HG03558 (cell line): ENCODE data around the gene OVOL1.

ENCODE experiments used
- ATAC-seq: cut with Tn5 transposase; IDR thresholded peaks from one replicate; pipeline ENCODE4 v1.9.1; 2021; ENCODE audit warnings: moderate number of reproducible peaks; ENCODE audit not compliant: unreplicated experiment; ENCODE audit errors: extremely low read depth

The OVOL1 gene

GRCh38 chr11:65790104-65790901 is 3.4 kb downstream of the OVOL1 start:
- ATAC-seq: no peak

GRCh38 chr11:65790902-65791650 is 4.2 kb downstream of the OVOL1 start:
- ATAC-seq: no peak

- no peak for ATAC-seq
Observed at GRCh38 chr11:65791719-65792213, 4.9 kb downstream of the OVOL1 start.

GRCh38 chr11:65792456-65792855 is 5.6 kb downstream of the OVOL1 start:
- ATAC-seq: no peak

GRCh38 chr11:65793144-65793581 is 6.3 kb downstream of the OVOL1 start:
- no peak for ATAC-seq

GRCh38 chr11:65793625-65794400 is 7.0 kb downstream of the OVOL1 start:
- ATAC-seq: no peak

GRCh38 chr11:65794570-65795510 is 8.0 kb downstream of the OVOL1 start:
- no peak for ATAC-seq

- ATAC-seq: no peak
Observed at GRCh38 chr11:65796726-65797601, 10.1 kb downstream of the OVOL1 start.

GRCh38 chr11:65797711-65798110 is 10.8 kb downstream of the OVOL1 start:
- no peak for ATAC-seq

GRCh38 chr11:65798882-65799281 is 12.0 kb downstream of the OVOL1 start:
- ATAC-seq: no peak

GRCh38 chr11:65801153-65801987 is 14.5 kb downstream of the OVOL1 start:
- no peak for ATAC-seq

- ATAC-seq: no peak
Observed at GRCh38 chr11:65802841-65803240, 16.0 kb downstream of the OVOL1 start.

- no peak for ATAC-seq
Observed at GRCh38 chr11:65803797-65804492, 17.1 kb downstream of the OVOL1 start.

- no peak for ATAC-seq
Observed at GRCh38 chr11:65806979-65807378, 20.1 kb downstream of the OVOL1 start.

- ATAC-seq: no peak
Observed at GRCh38 chr11:65808744-65809341, 22.0 kb downstream of the OVOL1 start.

GRCh38 chr11:65809496-65809895 is 22.6 kb downstream of the OVOL1 start:
- no peak for ATAC-seq
